HTERT RPE-1 (cell line): ENCODE data around the gene HTR2B.
"Not testable (repeated sequence)": the region's sequence is repeated elsewhere in the genome, so short reads cannot be mapped to it uniquely, and the experiment has no call there.

Experiments
- in situ Hi-C: fragments of 300-500 bp; cut with MboI; formaldehyde crosslinking; loops from 4 replicates; pipeline ENCODE4 v1.14.3; 2020; ENCODE audit warnings: low sequenced_read_pairs

HTR2B gene

GRCh38 chr2:231134910-231135655 lies 10.2 kb upstream of the HTR2B start:
- in situ Hi-C loops: no loop called here

GRCh38 chr2:231133365-231134099 lies 8.7 kb upstream of the HTR2B start:
- in situ Hi-C loops: no loop called here

- in situ Hi-C loops: no loop called here
Measured at GRCh38 chr2:231132129-231132528, 7.3 kb upstream of the HTR2B start.

GRCh38 chr2:231130336-231131056 lies 5.7 kb upstream of the HTR2B start:
- in situ Hi-C loops: no loop called here

- in situ Hi-C loops: no loop called here
Measured at GRCh38 chr2:231129216-231129615, 4.4 kb upstream of the HTR2B start.

- in situ Hi-C loops: no loop called here
Measured at GRCh38 chr2:231128541-231128940, 3.7 kb upstream of the HTR2B start.

- in situ Hi-C loops: no loop called here
Measured at GRCh38 chr2:231127936-231128335, 3.1 kb upstream of the HTR2B start.

- in situ Hi-C loops: no loop called here
Measured at GRCh38 chr2:231127480-231127879, 2.6 kb upstream of the HTR2B start.

GRCh38 chr2:231126123-231126522 lies 1.3 kb upstream of the HTR2B start:
- in situ Hi-C loops: no loop called here

GRCh38 chr2:231123362-231123898 lies 1.4 kb downstream of the HTR2B start:
- in situ Hi-C loops: no loop called here

GRCh38 chr2:231118614-231118942 lies 6.3 kb downstream of the HTR2B start:
- in situ Hi-C loops: no loop called here

- in situ Hi-C loops: no loop called here
Measured at GRCh38 chr2:231117922-231118613, 6.8 kb downstream of the HTR2B start.

- in situ Hi-C loops: no loop called here
Measured at GRCh38 chr2:231117148-231117547, 7.7 kb downstream of the HTR2B start.

- in situ Hi-C loops: no loop called here
Measured at GRCh38 chr2:231115651-231116050, 9.2 kb downstream of the HTR2B start.

- in situ Hi-C loops: no loop called here
Measured at GRCh38 chr2:231113489-231113888, 11.4 kb downstream of the HTR2B start.

- in situ Hi-C loops: no loop called here
Measured at GRCh38 chr2:231111987-231112386, 12.9 kb downstream of the HTR2B start.

- in situ Hi-C loops: no loop called here
Measured at GRCh38 chr2:231110551-231110950, 14.3 kb downstream of the HTR2B start.

GRCh38 chr2:231104115-231104713 lies 20.6 kb downstream of the HTR2B start:
- in situ Hi-C loops: no loop called here

- in situ Hi-C loops: no loop called here
Measured at GRCh38 chr2:231102772-231103171, 22.1 kb downstream of the HTR2B start.

GRCh38 chr2:231100990-231101389 lies 23.9 kb downstream of the HTR2B start:
- in situ Hi-C loops: no loop called here

- in situ Hi-C loops: not testable (repeated sequence)
Measured at GRCh38 chr2:231100321-231100720, 24.5 kb downstream of the HTR2B start.
